H1 (cell line): Measurements from ENCODE around the gene KRTAP15-1.

Experiments
- BRCA1 ChIP-seq: IDR thresholded peaks from 2 replicates; pipeline ENCODE4 v1.6.1; 2012; ENCODE audit warnings: low read depth, low read length, improper control_type of control experiment
- CHD1 ChIP-seq: IDR thresholded peaks from 2 replicates; pipeline ENCODE4 v1.6.1; 2012; ENCODE audit warnings: low read depth, low read length, improper control_type of control experiment
- EP300 ChIP-seq, 2 experiments: IDR thresholded peaks; 1 replicate in 1 of 2; 2 replicates in 1 of 2; pipeline ENCODE4 v1.6.1; 2011 to 2012; ENCODE audit warnings: low read depth in 2 of 2, low read length in 2 of 2, mild to moderate bottlenecking in 2 of 2, borderline replicate concordance in 1 of 2, inconsistent platforms in 1 of 2, moderate library complexity in 1 of 2
- EZH2 ChIP-seq: fragments of 200-600 bp; sonication (generic); IDR thresholded peaks from 2 replicates; pipeline ENCODE4 v1.7.1; 2012; ENCODE audit warnings: low read depth, mild to moderate bottlenecking, moderate library complexity, low read length, inconsistent platforms; ENCODE audit not compliant: severe bottlenecking
- HDAC2 ChIP-seq, 2 experiments: fragments of 300-600 bp in 1 of 2; sonication (generic) in 1 of 2; IDR thresholded peaks; 2 replicates each; pipeline ENCODE4 v1.6.1; 2011 to 2012; ENCODE audit warnings: low read depth in 2 of 2, low read length in 2 of 2, mild to moderate bottlenecking in 2 of 2, moderate library complexity in 2 of 2, borderline replicate concordance in 1 of 2, inconsistent platforms in 1 of 2
- JUND ChIP-seq: IDR thresholded peaks from 2 replicates; pipeline ENCODE4 v1.6.1; 2011; ENCODE audit warnings: mild to moderate bottlenecking, improper control_type of control experiment, low read length
- MAFK ChIP-seq: IDR thresholded peaks from 2 replicates; pipeline ENCODE4 v1.6.1; 2012; ENCODE audit warnings: low read depth, mild to moderate bottlenecking, improper control_type of control experiment, low read length
- RAD21 ChIP-seq, 2 experiments: IDR thresholded peaks in 1 of 2; conservative IDR thresholded peaks in 1 of 2; 2 replicates each; pipeline ENCODE4 v1.6.1; 2011; ENCODE audit warnings: low read depth in 2 of 2, low read length in 2 of 2, improper control_type of control experiment in 1 of 2, inconsistent platforms in 1 of 2, mild to moderate bottlenecking in 1 of 2, moderate library complexity in 1 of 2
- RBBP5 ChIP-seq: IDR thresholded peaks from 2 replicates; pipeline ENCODE4 v1.7.1; 2012; ENCODE audit warnings: low read depth, mild to moderate bottlenecking, inconsistent platforms, low read length, moderate library complexity, borderline replicate concordance
- RNF2 ChIP-seq: fragments of 200-900, 300-1000 bp; sonication (generic); IDR thresholded peaks from 2 replicates; pipeline ENCODE4 v1.7.1; 2016; ENCODE audit warnings: borderline replicate concordance, low read depth, mild to moderate bottlenecking, antibody characterized with exemption, low read length; ENCODE audit not compliant: poor library complexity, severe bottlenecking; ENCODE audit errors: missing control alignments
- RXRA ChIP-seq: IDR thresholded peaks from 2 replicates; pipeline ENCODE4 v1.6.1; 2011; ENCODE audit warnings: low read depth, mild to moderate bottlenecking, low read length, moderate library complexity; ENCODE audit not compliant: insufficient read depth
- SAP30 ChIP-seq: fragments of 300-600 bp; sonication (generic); IDR thresholded peaks from 2 replicates; pipeline ENCODE4 v1.7.1; 2012; ENCODE audit warnings: low read length, moderate library complexity, mild to moderate bottlenecking, inconsistent platforms; ENCODE audit not compliant: insufficient read depth, insufficient replicate concordance
- TAF1 ChIP-seq: IDR thresholded peaks from 2 replicates; pipeline ENCODE4 v1.6.1; 2011; ENCODE audit warnings: mild to moderate bottlenecking, low read depth, low read length
- TF ChIP-seq, protein P1 (sequence below), 3 experiments: IDR thresholded peaks; 1 replicate in 2 of 3; 2 replicates in 1 of 3; pipeline versions ENCODE4 v1.5.1 to v1.6.1; 2011; ENCODE audit warnings: low read length in 3 of 3, mild to moderate bottlenecking in 3 of 3, inconsistent platforms in 2 of 3, low read depth in 1 of 3, moderate library complexity in 1 of 3; ENCODE audit not compliant: insufficient read depth in 1 of 3; ENCODE audit errors: control extremely low read depth in 1 of 3

DNA sequence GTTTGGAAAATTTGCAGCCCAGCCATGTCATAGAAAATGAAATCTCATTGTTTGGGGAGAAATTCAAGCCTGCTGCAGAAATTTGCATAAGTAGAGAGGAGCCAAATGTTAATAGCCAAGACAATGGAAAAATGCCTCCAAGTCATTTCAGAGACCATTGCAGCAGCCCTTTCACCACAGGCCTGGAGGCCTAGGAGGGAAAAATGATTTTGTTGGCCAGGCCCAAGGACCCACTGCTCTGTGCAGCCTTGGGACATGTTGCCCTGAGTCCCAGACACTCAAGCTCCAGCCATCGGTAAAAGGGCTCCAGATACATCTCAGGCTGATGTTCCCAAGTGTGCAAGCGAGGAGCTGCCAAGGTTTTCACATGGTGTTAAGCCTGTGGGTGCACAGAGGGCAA, 46.1 kb downstream of the KRTAP15-1 start:
- TF ChIP-seq, protein P1, sequence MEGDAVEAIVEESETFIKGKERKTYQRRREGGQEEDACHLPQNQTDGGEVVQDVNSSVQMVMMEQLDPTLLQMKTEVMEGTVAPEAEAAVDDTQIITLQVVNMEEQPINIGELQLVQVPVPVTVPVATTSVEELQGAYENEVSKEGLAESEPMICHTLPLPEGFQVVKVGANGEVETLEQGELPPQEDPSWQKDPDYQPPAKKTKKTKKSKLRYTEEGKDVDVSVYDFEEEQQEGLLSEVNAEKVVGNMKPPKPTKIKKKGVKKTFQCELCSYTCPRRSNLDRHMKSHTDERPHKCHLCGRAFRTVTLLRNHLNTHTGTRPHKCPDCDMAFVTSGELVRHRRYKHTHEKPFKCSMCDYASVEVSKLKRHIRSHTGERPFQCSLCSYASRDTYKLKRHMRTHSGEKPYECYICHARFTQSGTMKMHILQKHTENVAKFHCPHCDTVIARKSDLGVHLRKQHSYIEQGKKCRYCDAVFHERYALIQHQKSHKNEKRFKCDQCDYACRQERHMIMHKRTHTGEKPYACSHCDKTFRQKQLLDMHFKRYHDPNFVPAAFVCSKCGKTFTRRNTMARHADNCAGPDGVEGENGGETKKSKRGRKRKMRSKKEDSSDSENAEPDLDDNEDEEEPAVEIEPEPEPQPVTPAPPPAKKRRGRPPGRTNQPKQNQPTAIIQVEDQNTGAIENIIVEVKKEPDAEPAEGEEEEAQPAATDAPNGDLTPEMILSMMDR (IDR thresholded peaks at IDR 0.05; ENCODE audit: control extremely low read depth in 1 of 3, insufficient read depth in 1 of 3, low read depth in 1 of 3, low read length in 3 of 3): no peak
- TF ChIP-seq BRCA1: no peak
- no peak for TF ChIP-seq RXRA
- TF ChIP-seq TAF1: no peak
- no peak for TF ChIP-seq MAFK
- TF ChIP-seq SAP30: no peak
- TF ChIP-seq EZH2: no peak
- no peak for TF ChIP-seq RBBP5
- TF ChIP-seq HDAC2 (IDR thresholded peaks at IDR 0.05; ENCODE audit: borderline replicate concordance in 1 of 2, low read depth in 2 of 2, low read length in 2 of 2): no peak
- no peak for TF ChIP-seq RNF2
- TF ChIP-seq RAD21 (IDR thresholded peaks at IDR 0.05 in 1 of 2, conservative IDR thresholded peaks at IDR 0.05 in 1 of 2; ENCODE audit: low read depth in 2 of 2, low read length in 2 of 2): no peak
- TF ChIP-seq JUND: no peak
- no peak for TF ChIP-seq CHD1
- no peak for TF ChIP-seq EP300 (IDR thresholded peaks at IDR 0.05; ENCODE audit: borderline replicate concordance in 1 of 2, low read depth in 2 of 2, low read length in 2 of 2)
